RWPE1 (cell line): ENCODE data around the gene MRPL43.

Experiments
- CTCF ChIA-PET: fragments of 350-600 bp; sonication (Branson Sonifier 250); formaldehyde crosslinking; extraction: SDS; loops from one replicate; lab custom pipeline; 2021; lab: Yijun Ruan, JAX
- POLR2A ChIA-PET: fragments of 400-600 bp; formaldehyde crosslinking; extraction: SDS; loops from one replicate; lab custom pipeline; 2020; ENCODE audit warnings: antibody characterized with exemption; ENCODE audit not compliant: low non-redundant PET; lab: Yijun Ruan, JAX
- DNase-seq: peaks from one replicate; pipeline ENCODE4 v3.0.0; 2012; ENCODE audit warnings: low spot score
- H3K27ac ChIP-seq: fragments of 450-650 bp; 2 replicates; pipeline ENCODE4 v1.5.1; 2017
- TF ChIP-seq, protein P1 (sequence below): fragments of 450-650 bp; conservative IDR thresholded peaks from 2 replicates; pipeline ENCODE4 v1.5.1; 2017; ENCODE audit warnings: low read depth, mild to moderate bottlenecking

The MRPL43 gene

DNA sequence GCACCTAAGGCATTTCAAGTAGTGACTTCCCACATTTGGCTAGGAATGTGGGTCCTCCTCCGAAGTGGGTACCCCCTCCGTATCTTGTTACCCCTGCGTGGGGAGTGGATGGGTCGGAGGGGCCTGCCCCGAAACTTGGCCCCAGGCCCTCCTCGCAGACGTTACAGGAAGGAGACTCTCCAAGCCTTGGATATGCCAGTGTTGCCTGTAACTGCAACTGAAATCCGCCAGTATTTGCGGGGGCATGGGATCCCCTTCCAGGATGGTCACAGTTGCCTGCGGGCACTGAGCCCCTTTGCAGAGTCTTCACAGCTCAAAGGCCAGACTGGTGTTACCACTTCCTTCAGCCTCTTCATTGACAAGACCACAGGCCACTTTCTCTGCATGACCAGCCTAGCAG is 869 bp upstream of the MRPL43 start:
- peak overlapping the region; percentile 18 for H3K27ac ChIP-seq
- ChIA-PET POLR2A (interaction anchor here (0.9 to 1.0 kb wide), 2 partner anchors 9 to 10 kb away, joined by 3 read pairs; no protein-coding TSS in a partner anchor), CTCF (interaction anchor here (2.7 kb wide), 1 partner anchor 10 kb away, joined by 20 read pairs; no protein-coding TSS in a partner anchor)
- no peak for DNase-seq
- TF ChIP-seq, protein P1, sequence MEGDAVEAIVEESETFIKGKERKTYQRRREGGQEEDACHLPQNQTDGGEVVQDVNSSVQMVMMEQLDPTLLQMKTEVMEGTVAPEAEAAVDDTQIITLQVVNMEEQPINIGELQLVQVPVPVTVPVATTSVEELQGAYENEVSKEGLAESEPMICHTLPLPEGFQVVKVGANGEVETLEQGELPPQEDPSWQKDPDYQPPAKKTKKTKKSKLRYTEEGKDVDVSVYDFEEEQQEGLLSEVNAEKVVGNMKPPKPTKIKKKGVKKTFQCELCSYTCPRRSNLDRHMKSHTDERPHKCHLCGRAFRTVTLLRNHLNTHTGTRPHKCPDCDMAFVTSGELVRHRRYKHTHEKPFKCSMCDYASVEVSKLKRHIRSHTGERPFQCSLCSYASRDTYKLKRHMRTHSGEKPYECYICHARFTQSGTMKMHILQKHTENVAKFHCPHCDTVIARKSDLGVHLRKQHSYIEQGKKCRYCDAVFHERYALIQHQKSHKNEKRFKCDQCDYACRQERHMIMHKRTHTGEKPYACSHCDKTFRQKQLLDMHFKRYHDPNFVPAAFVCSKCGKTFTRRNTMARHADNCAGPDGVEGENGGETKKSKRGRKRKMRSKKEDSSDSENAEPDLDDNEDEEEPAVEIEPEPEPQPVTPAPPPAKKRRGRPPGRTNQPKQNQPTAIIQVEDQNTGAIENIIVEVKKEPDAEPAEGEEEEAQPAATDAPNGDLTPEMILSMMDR, result no peak

DNA sequence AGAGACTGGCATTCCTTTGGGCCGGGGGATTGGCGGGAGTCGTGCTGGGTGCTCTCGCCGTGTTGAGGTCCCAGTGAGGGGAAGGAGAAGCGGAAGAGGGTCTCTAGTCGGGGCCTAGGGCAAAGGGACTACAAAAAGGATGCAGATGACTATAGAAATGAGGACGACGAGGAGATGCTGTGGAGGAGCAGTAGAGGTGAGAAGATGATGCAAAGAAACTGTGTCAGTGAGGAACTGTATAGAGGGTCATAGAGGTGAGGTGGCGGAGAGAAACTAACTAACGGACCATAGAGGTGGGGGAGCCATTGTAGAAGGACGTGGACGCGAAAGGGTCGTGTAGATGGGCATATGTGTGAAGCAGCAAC is 370 bp upstream of the MRPL43 start:
- TF ChIP-seq, protein P1, result no peak
- peak overlapping the region; percentile 88 for H3K27ac ChIP-seq
- DNase-seq, result no peak
- POLR2A ChIA-PET, result interaction anchor here (0.5 to 1.0 kb wide), 2 partner anchors 11 to 73 kb away, joined by 3 to 8 read pairs; no protein-coding TSS in a partner anchor
- CTCF ChIA-PET, result interaction anchor here (0.6 to 2.7 kb wide), 3 partner anchors 10 to 154 kb away, joined by 5 to 20 read pairs (median 6); partner anchors contain the start of gene LZTS2

DNA sequence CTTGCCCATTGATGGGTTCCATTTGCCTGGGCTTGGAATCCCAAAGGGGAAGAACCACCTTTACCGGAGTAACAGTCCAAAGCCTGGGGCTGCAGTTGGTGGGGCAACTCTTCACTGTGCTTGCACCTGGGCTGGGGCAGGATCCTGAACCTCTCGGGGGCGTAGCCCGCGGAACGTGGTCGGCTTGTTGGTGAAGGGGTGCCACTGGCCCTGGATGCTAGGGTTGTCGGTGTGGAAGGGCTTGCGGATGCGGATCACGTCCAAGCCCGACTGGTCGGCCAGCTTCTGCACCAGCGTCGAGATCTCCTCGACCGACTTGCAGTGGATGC is 710 bp downstream of the MRPL43 start:
- CTCF ChIA-PET, result interaction anchor here (0.9 to 1.8 kb wide), 4 partner anchors 11 to 102 kb away, joined by 3 to 7 read pairs (median 6); partner anchors contain the start of gene LZTS2
- POLR2A ChIA-PET, result no interaction called here
- no peak for DNase-seq
- TF ChIP-seq, protein P1, result no peak
- peak overlapping the region; percentile 88 for H3K27ac ChIP-seq

DNA sequence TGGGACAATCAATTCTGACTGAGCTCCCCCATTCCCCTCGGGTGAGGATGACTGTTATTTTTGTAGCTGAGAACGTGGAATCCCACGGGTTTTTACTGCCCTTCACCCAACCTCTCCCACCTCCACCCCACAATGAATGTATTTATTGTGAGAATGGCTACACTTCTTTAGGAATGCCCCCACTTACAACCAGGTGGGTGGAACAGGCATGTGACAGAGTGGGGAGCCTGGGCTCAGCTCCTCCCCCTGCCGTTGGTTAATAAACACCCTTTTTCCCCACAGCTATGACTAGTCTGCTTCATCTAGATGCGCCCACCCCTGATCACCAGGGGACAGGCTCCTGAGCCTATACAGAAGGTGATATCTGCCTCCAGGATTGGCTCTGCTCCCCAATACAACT is 2.0 kb downstream of the MRPL43 start:
- TF ChIP-seq, protein P1, result no peak
- DNase-seq, result no peak
- CTCF ChIA-PET, result interaction anchor here (0.6 to 1.6 kb wide), 4 partner anchors 12 to 29 kb away, joined by 3 to 7 read pairs (median 5); no protein-coding TSS in a partner anchor
- POLR2A ChIA-PET, result interaction anchor here (0.9 kb wide), 1 partner anchor 13 kb away, joined by 7 read pairs; no protein-coding TSS in a partner anchor
- H3K27ac ChIP-seq, result no peak overlapping the region

DNA sequence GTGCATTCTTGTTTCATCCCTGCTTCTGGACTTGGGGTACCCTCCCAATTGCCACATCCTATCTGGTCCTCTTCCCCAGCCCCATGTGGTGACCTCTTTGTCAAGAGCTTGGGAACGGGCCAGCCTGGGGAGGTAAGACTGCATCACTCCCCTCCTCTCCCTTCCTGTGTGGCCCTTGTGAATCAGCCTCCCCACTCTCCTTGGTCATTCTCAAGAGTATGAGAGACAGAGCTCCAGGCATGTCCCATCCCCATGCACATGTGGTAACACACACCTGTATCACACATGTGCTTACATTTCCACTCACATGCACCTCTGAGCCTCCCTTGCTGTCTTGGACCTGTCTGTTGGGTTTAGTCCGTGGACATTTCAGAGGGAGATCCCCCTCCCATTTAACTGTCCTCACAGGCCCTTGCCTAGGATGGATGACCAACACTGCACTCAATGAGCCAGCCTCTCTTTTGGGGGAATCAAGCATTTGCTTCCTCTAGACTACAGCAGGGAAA is 2.6 kb downstream of the MRPL43 start:
- DNase-seq, result no peak
- H3K27ac ChIP-seq, result no peak overlapping the region; the same call in 1 of the 2 replicates
- POLR2A ChIA-PET, result interaction anchor here (0.9 kb wide), 1 partner anchor 13 kb away, joined by 7 read pairs; no protein-coding TSS in a partner anchor
- CTCF ChIA-PET, result interaction anchor here (0.5 to 1.6 kb wide), 4 partner anchors 13 to 558 kb away, joined by 4 to 7 read pairs (median 6); no protein-coding TSS in a partner anchor
- TF ChIP-seq, protein P1, result no peak

DNA sequence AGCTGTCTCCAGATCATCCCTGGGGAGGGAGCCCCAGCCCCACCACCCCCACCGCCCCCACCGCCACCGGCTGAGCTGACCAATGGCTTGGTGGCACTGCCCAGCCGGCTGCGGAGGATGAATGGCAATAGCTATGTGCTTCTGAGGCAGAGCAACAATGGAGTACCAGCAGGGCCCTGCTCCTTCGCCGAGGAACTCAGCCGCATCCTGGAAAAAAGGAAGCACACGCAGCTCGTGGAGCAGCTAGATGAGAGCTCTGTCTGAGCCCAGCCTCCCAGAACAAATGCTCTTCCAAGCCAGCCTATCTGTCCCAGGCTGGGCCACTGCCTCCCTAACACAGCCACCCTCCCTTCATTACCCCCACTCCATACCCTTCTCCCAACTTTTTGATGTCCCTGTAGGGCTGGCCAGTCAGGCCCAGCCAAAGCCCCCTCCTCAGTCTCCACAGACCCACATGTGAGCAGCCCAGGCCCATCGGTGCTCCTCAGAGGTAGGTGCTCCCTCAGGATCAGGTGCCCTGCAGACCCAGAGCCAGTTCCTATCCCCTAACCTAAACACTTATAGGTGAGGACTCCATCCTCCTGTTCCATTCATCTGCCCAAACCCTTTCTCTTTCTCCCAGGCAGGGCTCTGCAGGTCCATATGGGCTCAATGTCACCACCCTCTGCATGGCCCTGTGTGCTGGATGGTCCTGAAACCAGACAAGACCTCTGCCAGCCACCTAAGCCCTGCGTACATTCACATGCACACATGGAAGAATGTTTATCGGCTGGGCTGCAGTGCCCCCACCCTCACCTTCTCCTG is 3.2 kb downstream of the MRPL43 start:
- TF ChIP-seq, protein P1, result no peak
- ChIA-PET CTCF (interaction anchor here (0.5 kb wide), 1 partner anchor 559 kb away, joined by 6 read pairs; no protein-coding TSS in a partner anchor), POLR2A (no interaction called here)
- no peak for DNase-seq
- H3K27ac ChIP-seq, result no peak overlapping the region; the same call in 1 of the 2 replicates
